GM12878 (cell line): ENCODE results near the gene MCOLN3. TPM values are rescaled to one million over a fixed set of nuclear protein-coding genes. Genes with fewer than 3 reads are reported as not detected.

Experiments
- ATAC-seq: fragments of 200-7000 bp; cut with Tn5 transposase; 3 replicates; pipeline ENCODE4 v1.9.1; 2020; ENCODE audit warnings: mild to moderate bottlenecking, moderate library complexity
- BruUV-seq: library from RNA; stranded (reverse); fragments of 400-500 nt; replicated peaks from 2 replicates; lab custom pipeline; 2021; lab: Mats Ljungman, UMichigan
- CTCF ChIA-PET: fragments of 300-600 bp; sonication (Branson Sonifier 250); formaldehyde crosslinking; extraction: SDS; loops from one replicate; lab custom pipeline; 2021; ENCODE audit warnings: inconsistent platforms; lab: Yijun Ruan, JAX
- POLR2A ChIA-PET: fragments of 350-600 bp; formaldehyde crosslinking; extraction: SDS; loops from one replicate; lab custom pipeline; 2021; ENCODE audit warnings: inconsistent platforms; lab: Charles Lee
- RAD21 ChIA-PET: fragments of 300-600 bp; sonication (Branson Sonifier 250); formaldehyde crosslinking; loops from one replicate; lab custom pipeline; 2023; ENCODE audit warnings: antibody characterized with exemption; ENCODE audit not compliant: unreplicated experiment; lab: Charles Lee
- SMC1A ChIA-PET: fragments of 300-600 bp; sonication (Branson Sonifier 250); formaldehyde crosslinking; loops from one replicate; lab custom pipeline; 2023; ENCODE audit not compliant: unreplicated experiment, uncharacterized antibody; lab: Charles Lee
- DNase-seq: peaks from one replicate; pipeline ENCODE4 v3.0.0-alpha.2; 2011; ENCODE audit warnings: low read depth, low spot score
- FAIRE-seq: peaks from 3 replicates; lab custom pipeline; 2011; peaks lifted over from hg19 to GRCh38; lab: Jason Lieb, UNC
- H2AFZ ChIP-seq: 2 replicates; pipeline ENCODE4 v1.6.0; 2011; ENCODE audit warnings: low read depth, low read length, control low read depth; ENCODE audit not compliant: control insufficient read depth
- H3K27ac ChIP-seq: 2 replicates; pipeline ENCODE4 v1.5.1; 2011; ENCODE audit warnings: control low read depth; ENCODE audit not compliant: control insufficient read depth, insufficient read depth
- H3K27me3 ChIP-seq, 2 experiments: replicated peaks in 1 of 2; 2 replicates each; pipeline versions ENCODE4 v1.6.0 to v1.6.1; 2011; ENCODE audit warnings: low read length in 1 of 2; ENCODE audit not compliant: control insufficient read depth in 2 of 2, insufficient read depth in 2 of 2
- H3K36me3 ChIP-seq, 2 experiments: 2 replicates each; pipeline ENCODE4 v1.5.1; 2011; ENCODE audit warnings: low read length in 1 of 2; ENCODE audit not compliant: control insufficient read depth in 2 of 2, insufficient read depth in 2 of 2
- H3K4me1 ChIP-seq: 2 replicates; pipeline ENCODE4 v1.6.1; 2011; ENCODE audit warnings: mild to moderate bottlenecking, low read length, moderate library complexity, mixed read lengths; ENCODE audit not compliant: control insufficient read depth, insufficient read depth
- H3K4me2 ChIP-seq: 2 replicates; pipeline ENCODE4 v1.6.0; 2011; ENCODE audit warnings: control low read depth; ENCODE audit not compliant: control insufficient read depth, insufficient read depth
- H3K4me3 ChIP-seq: fragments of 200-600 bp; sonication (generic); 2 replicates; pipeline ENCODE4 v1.5.1; 2016
- H3K79me2 ChIP-seq: 2 replicates; pipeline ENCODE4 v1.6.0; 2011; ENCODE audit warnings: low read length; ENCODE audit not compliant: control insufficient read depth, insufficient read depth
- H3K9ac ChIP-seq: 2 replicates; pipeline ENCODE4 v1.8.0; 2011; ENCODE audit warnings: low read length, control low read depth, mixed read lengths; ENCODE audit not compliant: control insufficient read depth, insufficient read depth
- H3K9me3 ChIP-seq: replicated peaks from 3 replicates; pipeline ENCODE4 v1.5.1; 2011; ENCODE audit warnings: mild to moderate bottlenecking, low read length; ENCODE audit not compliant: control insufficient read depth, insufficient read depth
- H4K20me1 ChIP-seq: 2 replicates; pipeline ENCODE4 v1.6.0; 2011; ENCODE audit not compliant: control insufficient read depth, insufficient read depth
- CEBPB ChIP-seq, 2 experiments: fragments of 150-350 bp in 1 of 2; IDR thresholded peaks; 2 replicates each; pipeline ENCODE4 v1.6.1; 2012 to 2014; ENCODE audit warnings: low read depth in 2 of 2, low read length in 2 of 2, borderline replicate concordance in 1 of 2, inconsistent platforms in 1 of 2
- DPF2 ChIP-seq: fragments of 450-650 bp; IDR thresholded peaks from 2 replicates; pipeline ENCODE4 v1.6.1; 2017; ENCODE audit warnings: mild to moderate bottlenecking
- GABPA ChIP-seq: IDR thresholded peaks from 2 replicates; pipeline ENCODE4 v1.6.1; 2014; ENCODE audit warnings: antibody characterized with exemption, low read depth, mild to moderate bottlenecking, inconsistent platforms
- JUND ChIP-seq: IDR thresholded peaks from 2 replicates; pipeline ENCODE4 v1.6.1; 2012; ENCODE audit warnings: low read depth, mild to moderate bottlenecking, low read length, improper control_type of control experiment, moderate library complexity
- SUPT20H ChIP-seq: IDR thresholded peaks from 2 replicates; pipeline ENCODE4 v1.6.1; 2011; ENCODE audit warnings: low read depth, mild to moderate bottlenecking, low read length, moderate library complexity, borderline replicate concordance; ENCODE audit not compliant: control insufficient read depth
- SUZ12 ChIP-seq: fragments of 200-600 bp; sonication (generic); IDR thresholded peaks from one replicate; pipeline ENCODE4 v1.6.1; 2018; ENCODE audit warnings: antibody characterized with exemption, mild to moderate bottlenecking; ENCODE audit not compliant: unreplicated experiment
- ZSCAN29 ChIP-seq: fragments of 450-650 bp; IDR thresholded peaks from 2 replicates; pipeline ENCODE4 v1.6.1; 2017; ENCODE audit warnings: mild to moderate bottlenecking, moderate library complexity
- WGBS: methylation state at CpG from one replicate; pipeline ENCODE4 v1.1.6; 2016; ENCODE audit warnings: low lambda C conversion rate; ENCODE audit not compliant: insufficient replicate concordance, insufficient coverage; ENCODE audit errors: missing lambda C conversion rate; 5-methylcytosine and 5-hydroxymethylcytosine counted together
- in situ Hi-C: fragments of 300-500 bp; cut with MboI; formaldehyde crosslinking; loops from 9 replicates; pipeline ENCODE4 v1.14.3; 2018; ENCODE audit warnings: mixed read lengths
- intact Hi-C: fragments of 100-400 bp; cut with micrococcal nuclease; formaldehyde crosslinking; loops from one replicate; pipeline ENCODE4 v1.14.2; 2022; ENCODE audit not compliant: unreplicated experiment
- polyA plus RNA-seq, 11 experiments: library from polyadenylated mRNA; depleted of rRNA in 4 of 11; unstranded in 6 of 11; stranded (reverse) in 5 of 11; fragments of >200 nt; fragmentation: Nextera tagmentation in 4 of 11; fragmentation: Illumina TruSeq in 1 of 11; extraction: Ambion mirVana in 4 of 11; extraction: Trizol in 1 of 11; gene quantifications; 1 replicate in 1 of 11; 2 replicates in 10 of 11; pipeline versions ENCODE4 v1.2.1 to v1.2.3, GENCODE V29; 2011 to 2016; ENCODE audit warnings: inconsistent platforms in 2 of 11, missing spikeins in 2 of 11, low read depth in 1 of 11
- total RNA-seq, 4 experiments: library from RNA; depleted of rRNA in 3 of 4; stranded (reverse); fragments of >200 nt in 3 of 4; fragmentation: Illumina TruSeq in 1 of 4; extraction: Trizol in 1 of 4; gene quantifications; 2 replicates each; pipeline versions ENCODE4 v1.2.1 to v1.2.3, GENCODE V29; 2013 to 2021
- TF ChIP-seq, protein P1 (sequence below): IDR thresholded peaks from 2 replicates; pipeline ENCODE4 v1.6.1; 2012; ENCODE audit warnings: mild to moderate bottlenecking, low read depth, low read length

MCOLN3 gene
- total and polyA plus RNA-seq, 10 of the 15 experiments (the other 5 are each of a cell fraction or from before 2014, with no cell fraction given), result 0.48 to 7.4 (median 3.8) TPM

DNA sequence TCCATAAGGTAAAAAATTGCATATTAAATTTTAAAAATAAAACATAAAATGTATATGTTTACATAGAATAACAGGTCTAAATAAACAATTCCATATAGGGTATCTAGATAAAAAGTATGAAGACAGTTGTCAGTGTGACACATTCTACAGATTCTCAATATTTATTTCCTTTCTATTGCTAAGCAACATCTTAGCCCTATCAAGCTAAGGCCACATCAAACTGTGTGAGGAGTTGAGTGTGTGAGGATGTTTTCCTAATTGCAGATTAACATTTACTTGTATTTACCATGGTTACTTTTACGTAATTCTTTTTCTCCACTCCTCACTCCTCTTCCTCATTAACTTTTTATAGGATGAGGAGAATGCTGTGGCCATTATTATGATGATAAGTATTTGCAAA lies 41.9 kb upstream of the MCOLN3 start:
- no peak overlapping the region for H3K9ac ChIP-seq
- SMC1A ChIA-PET, result no interaction called here
- H3K36me3 ChIP-seq, result no peaks in the 10 kb centered on the region
- H3K79me2 ChIP-seq, result no peaks in the 10 kb centered on the region
- no peaks in the 10 kb centered on the region; the same call in 1 of the 2 replicates for H3K4me1 ChIP-seq
- no TSS peak for BruUV-seq
- FAIRE-seq, result no peak
- H3K9me3 ChIP-seq, result no peaks in the 10 kb centered on the region
- TF ChIP-seq DPF2 (no peak), CEBPB (IDR thresholded peaks at IDR 0.05; ENCODE audit: borderline replicate concordance in 1 of 2, low read depth in 2 of 2, low read length in 2 of 2) (no peak), SUPT20H (no peak), ZSCAN29 (no peak), SUZ12 (no peak), GABPA (no peak), JUND (no peak)
- TF ChIP-seq, protein P1, sequence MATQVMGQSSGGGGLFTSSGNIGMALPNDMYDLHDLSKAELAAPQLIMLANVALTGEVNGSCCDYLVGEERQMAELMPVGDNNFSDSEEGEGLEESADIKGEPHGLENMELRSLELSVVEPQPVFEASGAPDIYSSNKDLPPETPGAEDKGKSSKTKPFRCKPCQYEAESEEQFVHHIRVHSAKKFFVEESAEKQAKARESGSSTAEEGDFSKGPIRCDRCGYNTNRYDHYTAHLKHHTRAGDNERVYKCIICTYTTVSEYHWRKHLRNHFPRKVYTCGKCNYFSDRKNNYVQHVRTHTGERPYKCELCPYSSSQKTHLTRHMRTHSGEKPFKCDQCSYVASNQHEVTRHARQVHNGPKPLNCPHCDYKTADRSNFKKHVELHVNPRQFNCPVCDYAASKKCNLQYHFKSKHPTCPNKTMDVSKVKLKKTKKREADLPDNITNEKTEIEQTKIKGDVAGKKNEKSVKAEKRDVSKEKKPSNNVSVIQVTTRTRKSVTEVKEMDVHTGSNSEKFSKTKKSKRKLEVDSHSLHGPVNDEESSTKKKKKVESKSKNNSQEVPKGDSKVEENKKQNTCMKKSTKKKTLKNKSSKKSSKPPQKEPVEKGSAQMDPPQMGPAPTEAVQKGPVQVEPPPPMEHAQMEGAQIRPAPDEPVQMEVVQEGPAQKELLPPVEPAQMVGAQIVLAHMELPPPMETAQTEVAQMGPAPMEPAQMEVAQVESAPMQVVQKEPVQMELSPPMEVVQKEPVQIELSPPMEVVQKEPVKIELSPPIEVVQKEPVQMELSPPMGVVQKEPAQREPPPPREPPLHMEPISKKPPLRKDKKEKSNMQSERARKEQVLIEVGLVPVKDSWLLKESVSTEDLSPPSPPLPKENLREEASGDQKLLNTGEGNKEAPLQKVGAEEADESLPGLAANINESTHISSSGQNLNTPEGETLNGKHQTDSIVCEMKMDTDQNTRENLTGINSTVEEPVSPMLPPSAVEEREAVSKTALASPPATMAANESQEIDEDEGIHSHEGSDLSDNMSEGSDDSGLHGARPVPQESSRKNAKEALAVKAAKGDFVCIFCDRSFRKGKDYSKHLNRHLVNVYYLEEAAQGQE, result no peak
- H4K20me1 ChIP-seq, result no peaks in the 10 kb centered on the region
- H2AFZ ChIP-seq, result no peak overlapping the region
- H3K27me3 ChIP-seq, result no peaks in the 10 kb centered on the region
- no peak for DNase-seq
- intact Hi-C loops (no loop called here), in situ Hi-C loops (no loop called here)
- no peak overlapping the region for H3K4me2 ChIP-seq
- 83% methylated on average over 1 of the region's 1 CpG for WGBS
- CTCF ChIA-PET, result interaction anchor here (1.1 kb wide), 1 partner anchor 19 kb away, joined by 4 read pairs; no protein-coding TSS in a partner anchor
- POLR2A ChIA-PET, result no interaction called here
- RAD21 ChIA-PET, result no interaction called here
- no peak overlapping the region for H3K27ac ChIP-seq
- no peak for ATAC-seq
- H3K4me3 ChIP-seq, result no peak overlapping the region
